HEK293 (cell line): ENCODE results near the gene FNIP1.

ENCODE experiments used
- BCL6B ChIP-seq: fragments of 450-650 bp; formaldehyde crosslinking; IDR thresholded peaks from 2 replicates; pipeline ENCODE4 v1.5.1; 2017; ENCODE audit warnings: missing biosample characterization, missing genetic modification characterization
- HOXC10 ChIP-seq: sonication (generic); formaldehyde crosslinking; IDR thresholded peaks from 2 replicates; pipeline ENCODE4 v1.8.1; 2023; ENCODE audit warnings: mild to moderate bottlenecking, missing genetic modification reagents
- PRDM1 ChIP-seq: fragments of 450-650 bp; formaldehyde crosslinking; IDR thresholded peaks from 2 replicates; pipeline ENCODE4; 2016; ENCODE audit warnings: missing biosample characterization, missing genetic modification characterization
- PRDM2 ChIP-seq: fragments of 450-650 bp; formaldehyde crosslinking; IDR thresholded peaks from 2 replicates; pipeline ENCODE4 v1.5.1; 2016; ENCODE audit warnings: missing biosample characterization, missing genetic modification characterization, borderline replicate concordance
- PRDM6 ChIP-seq: fragments of 450-650 bp; formaldehyde crosslinking; IDR thresholded peaks from 2 replicates; pipeline ENCODE4 v1.5.1; 2017; ENCODE audit warnings: missing biosample characterization, missing genetic modification characterization
- SP7 ChIP-seq: fragments of 450-650 bp; formaldehyde crosslinking; IDR thresholded peaks from 2 replicates; pipeline ENCODE4 v1.5.1; 2016; ENCODE audit warnings: missing biosample characterization, missing genetic modification characterization
- TRIM28 ChIP-seq: IDR thresholded peaks from 2 replicates; pipeline ENCODE4 v1.6.1; 2011; ENCODE audit warnings: low read length, control low read depth, borderline replicate concordance
- YY1 ChIP-seq: fragments of 450-650 bp; formaldehyde crosslinking; IDR thresholded peaks from 2 replicates; pipeline ENCODE4 v1.5.1; 2018; ENCODE audit warnings: missing biosample characterization, missing genetic modification characterization
- ZBTB1 ChIP-seq: fragments of 450-650 bp; formaldehyde crosslinking; IDR thresholded peaks from 2 replicates; pipeline ENCODE4 v1.5.1; 2016; ENCODE audit warnings: missing biosample characterization, missing genetic modification characterization
- ZBTB26 ChIP-seq: fragments of 450-650 bp; formaldehyde crosslinking; optimal IDR thresholded peaks from 2 replicates; pipeline ENCODE3; 2016; ENCODE audit warnings: missing biosample characterization, mild to moderate bottlenecking, missing genetic modification characterization
- ZNF132 ChIP-seq: fragments of 450-650 bp; formaldehyde crosslinking; IDR thresholded peaks from 2 replicates; pipeline ENCODE4 v1.5.1; 2017; ENCODE audit warnings: missing biosample characterization, missing genetic modification characterization, borderline replicate concordance
- ZNF248 ChIP-seq: fragments of 450-650 bp; formaldehyde crosslinking; IDR thresholded peaks from 2 replicates; pipeline ENCODE4 v1.5.1; 2017; ENCODE audit warnings: missing biosample characterization, missing genetic modification characterization
- ZNF280C ChIP-seq: fragments of 450-650 bp; formaldehyde crosslinking; IDR thresholded peaks from 2 replicates; pipeline ENCODE4 v1.5.1; 2016; ENCODE audit warnings: missing biosample characterization, missing genetic modification characterization
- ZNF394 ChIP-seq: fragments of 450-650 bp; formaldehyde crosslinking; IDR thresholded peaks from 2 replicates; pipeline ENCODE4 v1.5.1; 2016; ENCODE audit warnings: missing biosample characterization, missing genetic modification characterization, mild to moderate bottlenecking, moderate library complexity, borderline replicate concordance
- ZNF404 ChIP-seq: fragments of 450-650 bp; formaldehyde crosslinking; IDR thresholded peaks from 2 replicates; pipeline ENCODE4 v1.5.1; 2017; ENCODE audit warnings: missing biosample characterization, missing genetic modification characterization
- ZNF473 ChIP-seq: fragments of 450-650 bp; formaldehyde crosslinking; IDR thresholded peaks from 2 replicates; pipeline ENCODE4 v1.5.1; 2017; ENCODE audit warnings: missing biosample characterization, missing genetic modification characterization
- ZNF48 ChIP-seq: fragments of 450-650 bp; formaldehyde crosslinking; IDR thresholded peaks from 2 replicates; pipeline ENCODE4 v1.5.1; 2016; ENCODE audit warnings: missing biosample characterization, missing genetic modification characterization
- ZNF488 ChIP-seq: fragments of 450-650 bp; formaldehyde crosslinking; IDR thresholded peaks from 2 replicates; pipeline ENCODE4 v1.5.1; 2016; ENCODE audit warnings: missing biosample characterization, missing genetic modification characterization
- ZNF514 ChIP-seq: fragments of 450-650 bp; formaldehyde crosslinking; IDR thresholded peaks from 2 replicates; pipeline ENCODE4 v1.5.1; 2016; ENCODE audit warnings: missing biosample characterization, missing genetic modification characterization
- ZNF548 ChIP-seq: fragments of 450-650 bp; formaldehyde crosslinking; IDR thresholded peaks from 2 replicates; pipeline ENCODE4 v1.5.1; 2016; ENCODE audit warnings: missing biosample characterization, missing genetic modification characterization
- ZNF560 ChIP-seq: fragments of 450-650 bp; formaldehyde crosslinking; IDR thresholded peaks from 2 replicates; pipeline ENCODE4 v1.5.1; 2017; ENCODE audit warnings: missing biosample characterization, missing genetic modification characterization, borderline replicate concordance
- ZNF596 ChIP-seq: fragments of 450-650 bp; IDR thresholded peaks from 2 replicates; pipeline ENCODE4 v1.5.0; 2018; ENCODE audit warnings: missing biosample characterization, mild to moderate bottlenecking, missing genetic modification characterization, moderate library complexity
- ZNF629 ChIP-seq: fragments of 450-650 bp; formaldehyde crosslinking; IDR thresholded peaks from 2 replicates; pipeline ENCODE4 v1.5.1; 2017; ENCODE audit warnings: missing biosample characterization, missing genetic modification characterization
- ZNF707 ChIP-seq: fragments of 450-650 bp; formaldehyde crosslinking; IDR thresholded peaks from 2 replicates; pipeline ENCODE4 v1.5.1; 2016; ENCODE audit warnings: missing biosample characterization, missing genetic modification characterization
- ZNF776 ChIP-seq: fragments of 450-650 bp; formaldehyde crosslinking; IDR thresholded peaks from 2 replicates; pipeline ENCODE4 v1.5.0; 2017; ENCODE audit warnings: missing biosample characterization, missing genetic modification characterization, borderline replicate concordance
- ZSCAN30 ChIP-seq: fragments of 450-650 bp; IDR thresholded peaks from 2 replicates; pipeline ENCODE4 v1.5.1; 2018; ENCODE audit warnings: missing biosample characterization, mild to moderate bottlenecking, missing genetic modification characterization, moderate library complexity

Gene FNIP1

GRCh38 chr5:131635684-131636572 lies 160.9 kb downstream of the FNIP1 start (continued):
- TF ChIP-seq PRDM2 (tag by site-specific recombination) (no peak), ZNF280C (tag by site-specific recombination) (no peak), YY1 (0 out of 2 replicates have a peak, but pooled peaks have one; percentile 16), ZNF48 (tag by site-specific recombination) (no peak), ZNF404 (tag by site-specific recombination) (no peak), ZNF707 (tag by site-specific recombination) (no peak), ZNF132 (tag by site-specific recombination) (no peak), ZNF776 (no peak), ZNF596 (tag by site-specific recombination) (no peak), TRIM28 (no peak), ZNF560 (tag by site-specific recombination) (no peak), ZNF248 (tag by site-specific recombination) (no peak), SP7 (tag by site-specific recombination) (no peak; the same call in 1 of the 2 replicates), ZNF488 (tag by site-specific recombination) (no peak), ZNF394 (tag by site-specific recombination) (peak; percentile 38; the same call in 1 of the 2 replicates), ZBTB1 (tag by site-specific recombination) (no peak), ZSCAN30 (tag by site-specific recombination) (0 out of 2 replicates have a peak, but pooled peaks have one; percentile 37), ZBTB26 (tag by site-specific recombination) (no peak), ZNF514 (no peak), HOXC10 (CRISPR knock-in tag) (no peak), ZNF548 (tag by site-specific recombination) (no peak), ZNF629 (tag by site-specific recombination) (peak; percentile 85), PRDM1 (peak; percentile 75), BCL6B (tag by site-specific recombination) (no peak), ZNF473 (tag by site-specific recombination) (no peak), PRDM6 (tag by site-specific recombination) (peak; percentile 49; the same call in 1 of the 2 replicates)
